ENCODE data around the gene GABRA5. TPM values are rescaled to one million over a fixed set of nuclear protein-coding genes. Genes with fewer than 3 reads are reported as not detected.

The GABRA5 gene
- total and polyA plus RNA-seq, 10 of the 15 experiments (the other 5 are each of a cell fraction or from before 2014, with no cell fraction given): 0.10 TPM; not detected in 9

DNA sequence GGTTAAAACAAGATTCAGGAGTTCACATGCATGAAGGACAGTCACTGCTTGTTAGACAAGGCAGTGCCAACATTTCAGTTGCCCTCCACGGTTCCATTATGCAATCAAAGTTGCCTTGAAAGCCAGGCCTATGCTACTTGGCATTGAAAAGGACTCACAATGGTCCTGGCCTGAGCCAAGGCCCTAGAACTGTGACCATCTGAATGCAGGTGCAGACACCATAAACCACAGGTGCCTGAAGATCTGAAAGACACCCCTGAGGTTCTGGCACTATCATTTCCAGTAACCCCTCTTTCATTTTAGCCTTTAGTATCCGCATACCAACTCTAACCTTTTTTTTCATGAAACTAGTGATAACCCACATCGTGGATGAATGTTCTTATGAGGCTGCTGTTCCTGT, 2.8 kb downstream of the GABRA5 start (continued):
- TF ChIP-seq, protein P1, sequence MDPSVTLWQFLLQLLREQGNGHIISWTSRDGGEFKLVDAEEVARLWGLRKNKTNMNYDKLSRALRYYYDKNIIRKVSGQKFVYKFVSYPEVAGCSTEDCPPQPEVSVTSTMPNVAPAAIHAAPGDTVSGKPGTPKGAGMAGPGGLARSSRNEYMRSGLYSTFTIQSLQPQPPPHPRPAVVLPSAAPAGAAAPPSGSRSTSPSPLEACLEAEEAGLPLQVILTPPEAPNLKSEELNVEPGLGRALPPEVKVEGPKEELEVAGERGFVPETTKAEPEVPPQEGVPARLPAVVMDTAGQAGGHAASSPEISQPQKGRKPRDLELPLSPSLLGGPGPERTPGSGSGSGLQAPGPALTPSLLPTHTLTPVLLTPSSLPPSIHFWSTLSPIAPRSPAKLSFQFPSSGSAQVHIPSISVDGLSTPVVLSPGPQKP (IDR thresholded peaks at IDR 0.05; ENCODE audit: low read depth, low read length): no peak
- TF ChIP-seq BCL11A (IDR thresholded peaks at IDR 0.05; ENCODE audit: low read depth, low read length): no peak
- TF ChIP-seq ZZZ3 (IDR thresholded peaks at IDR 0.05; ENCODE audit: control insufficient read depth, insufficient read length, low read depth): no peak
- no peak for TF ChIP-seq CHD1 (IDR thresholded peaks at IDR 0.05; ENCODE audit: low read depth, low read length)
- no peak for TF ChIP-seq CHD2 (IDR thresholded peaks at IDR 0.05; ENCODE audit: borderline replicate concordance, low read depth, low read length)

DNA sequence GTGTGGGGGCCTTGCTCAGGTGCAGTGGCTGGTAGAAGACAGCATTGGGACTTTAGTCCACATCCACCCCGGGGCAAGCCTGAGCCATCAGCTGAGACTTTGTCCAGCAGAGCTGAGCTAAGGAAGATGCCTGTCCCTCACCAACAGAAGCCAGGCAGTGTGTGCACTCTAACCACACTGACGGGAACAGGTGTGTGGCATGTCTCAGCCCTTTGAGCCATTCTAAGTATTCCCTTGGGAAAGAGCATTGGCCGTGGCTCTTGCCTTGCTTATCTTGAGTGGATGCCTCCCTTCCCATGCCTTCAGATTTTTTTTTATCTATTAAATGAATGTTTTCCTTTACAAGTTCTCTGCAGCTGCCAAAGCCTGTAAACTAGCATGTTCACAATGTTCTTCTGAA, 3.5 kb downstream of the GABRA5 start:
- TF ChIP-seq IRF4 (IDR thresholded peaks at IDR 0.05; ENCODE audit: low read depth, low read length): no peak
- TF ChIP-seq HCFC1 (IDR thresholded peaks at IDR 0.05; ENCODE audit: low read length): no peak
- TF ChIP-seq PML (IDR thresholded peaks at IDR 0.05; ENCODE audit: low read length): no peak
- TF ChIP-seq FOXK2 (IDR thresholded peaks at IDR 0.05): no peak
- no peak for TF ChIP-seq SREBF2 (IDR thresholded peaks at IDR 0.05; ENCODE audit: low read length)
- no peak for TF ChIP-seq DPF2 (IDR thresholded peaks at IDR 0.05)
- TF ChIP-seq, protein P2, sequence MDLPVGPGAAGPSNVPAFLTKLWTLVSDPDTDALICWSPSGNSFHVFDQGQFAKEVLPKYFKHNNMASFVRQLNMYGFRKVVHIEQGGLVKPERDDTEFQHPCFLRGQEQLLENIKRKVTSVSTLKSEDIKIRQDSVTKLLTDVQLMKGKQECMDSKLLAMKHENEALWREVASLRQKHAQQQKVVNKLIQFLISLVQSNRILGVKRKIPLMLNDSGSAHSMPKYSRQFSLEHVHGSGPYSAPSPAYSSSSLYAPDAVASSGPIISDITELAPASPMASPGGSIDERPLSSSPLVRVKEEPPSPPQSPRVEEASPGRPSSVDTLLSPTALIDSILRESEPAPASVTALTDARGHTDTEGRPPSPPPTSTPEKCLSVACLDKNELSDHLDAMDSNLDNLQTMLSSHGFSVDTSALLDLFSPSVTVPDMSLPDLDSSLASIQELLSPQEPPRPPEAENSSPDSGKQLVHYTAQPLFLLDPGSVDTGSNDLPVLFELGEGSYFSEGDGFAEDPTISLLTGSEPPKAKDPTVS (IDR thresholded peaks at IDR 0.05; ENCODE audit: low read depth, low read length): no peak
- TF ChIP-seq RB1 (IDR thresholded peaks at IDR 0.05; ENCODE audit: borderline replicate concordance): no peak
- TF ChIP-seq RFX5 (IDR thresholded peaks at IDR 0.05; ENCODE audit: low read depth, low read length): no peak
- TF ChIP-seq SUPT20H (IDR thresholded peaks at IDR 0.05; ENCODE audit: borderline replicate concordance, control insufficient read depth, low read depth, low read length): no peak
- no peak for TF ChIP-seq MYB (IDR thresholded peaks at IDR 0.05; ENCODE audit: borderline replicate concordance, low read depth, low read length)
- BruUV-seq (replicated peaks): no TSS peak
- no peak overlapping the region for H3K4me3 ChIP-seq

More for the DNA sequence above, 3.5 kb downstream of the GABRA5 start:
- H3K4me2 ChIP-seq (ENCODE audit: control insufficient read depth, insufficient read depth): no peak overlapping the region
- DNase-seq (ENCODE audit: low read depth, low spot score) (no peak), ATAC-seq (no peak), FAIRE-seq (no peak)
- CTCF ChIA-PET: no interaction called here
- RAD21 ChIA-PET (ENCODE audit: unreplicated experiment): no interaction called here
- no peaks in the 10 kb centered on the region for H4K20me1 ChIP-seq (ENCODE audit: control insufficient read depth, insufficient read depth)
- WGBS (ENCODE audit: insufficient coverage, insufficient replicate concordance, low lambda C conversion rate, missing lambda C conversion rate): 5% methylated on average over 3 of the region's 3 CpGs
- no peaks in the 10 kb centered on the region; the same call in 2 of the 3 replicates for H3K9me3 ChIP-seq (replicated peaks; ENCODE audit: control insufficient read depth, insufficient read depth, low read length)
- no peak overlapping the region for H3K9ac ChIP-seq (ENCODE audit: control insufficient read depth, insufficient read depth, low read length)
- H3K27ac ChIP-seq (ENCODE audit: control insufficient read depth, insufficient read depth): no peak overlapping the region
- no peaks in the 10 kb centered on the region for H3K27me3 ChIP-seq (replicated peaks in 1 of 2; ENCODE audit: control insufficient read depth in 2 of 2, insufficient read depth in 2 of 2, low read length in 1 of 2)
- H2AFZ ChIP-seq (ENCODE audit: control insufficient read depth, low read depth, low read length): no peak overlapping the region
- H3K4me1 ChIP-seq (ENCODE audit: control insufficient read depth, insufficient read depth, low read length): no peaks in the 10 kb centered on the region
- H3K79me2 ChIP-seq (ENCODE audit: control insufficient read depth, insufficient read depth, low read length): no peaks in the 10 kb centered on the region
- in situ Hi-C loops (cut with MboI) (loop anchor here (25.0 kb wide), 1 partner anchor 1358 kb away; no protein-coding TSS in a partner anchor), intact Hi-C loops (cut with micrococcal nuclease; ENCODE audit: unreplicated experiment) (no loop called here)
- POLR2A ChIA-PET: no interaction called here
- SMC1A ChIA-PET (ENCODE audit: uncharacterized antibody, unreplicated experiment): no interaction called here
- H3K36me3 ChIP-seq (ENCODE audit: control insufficient read depth in 2 of 2, insufficient read depth in 2 of 2, low read length in 1 of 2): no peaks in the 10 kb centered on the region

Measured in GM12878 (cell line).